ENCODE data around the gene C16orf74. TPM values are rescaled to one million over a fixed set of nuclear protein-coding genes. Genes with fewer than 3 reads are reported as not detected.

C16orf74 gene
- total and polyA plus RNA-seq, 2 donors (not counting 1 experiment from before 2014, with no cell fraction given), result 73.0 to 83.3 TPM

GRCh38 chr16:85683363-85683762, 67.5 kb downstream of the C16orf74 start:
- peaks cover 0 to under 1% of the 10 kb centered on the region in 2 experiments for H3K36me3 ChIP-seq (replicated peaks in 1 of 2; ENCODE audit: control extremely low read depth in 1 of 2, control insufficient read depth in 1 of 2, extremely low read depth in 1 of 2, insufficient read depth in 2 of 2, low read length in 1 of 2)
- no peaks in the 10 kb centered on the region for H4K20me1 ChIP-seq (ENCODE audit: control insufficient read depth, insufficient read depth, low read length, poor library complexity, severe bottlenecking)
- POLR2A ChIA-PET, result no interaction called here
- no peaks in the 10 kb centered on the region for H3K27me3 Mint-ChIP-seq
- no peak overlapping the region for H2AFZ ChIP-seq (ENCODE audit: insufficient read depth, low read depth, low read length, poor library complexity, severe bottlenecking)
- H3K27ac Mint-ChIP-seq, result no peak overlapping the region
- no peak for DNase-seq
- no peak overlapping the region for H3K4me2 ChIP-seq (replicated peaks; ENCODE audit: low read depth, low read length, poor library complexity, severe bottlenecking)
- H3K4me1 ChIP-seq (ENCODE audit: control insufficient read depth in 2 of 2, insufficient read depth in 2 of 2, low read length in 2 of 2), result peaks cover 22 to 35% of the 10 kb centered on the region in 2 donors
- peaks cover 37% of the 10 kb centered on the region for H3K4me1 Mint-ChIP-seq
- peaks cover 29% of the 10 kb centered on the region for H3K79me2 ChIP-seq (ENCODE audit: control insufficient read depth, insufficient read depth, low read length)
- no peak for TF ChIP-seq EZH2 (IDR thresholded peaks at IDR 0.05; ENCODE audit: borderline replicate concordance, insufficient read depth, low read depth, low read length, poor library complexity, severe bottlenecking)
- no peak for TF ChIP-seq CTCF (IDR thresholded peaks at IDR 0.05)
- H3K9me3 Mint-ChIP-seq (ENCODE audit: insufficient read depth), result no peaks in the 10 kb centered on the region
- CTCF ChIA-PET, result interaction anchor here (0.5 kb wide), 1 partner anchor 390 kb away, joined by 3 read pairs; no protein-coding TSS in a partner anchor
- no peak overlapping the region for H3K9ac ChIP-seq (ENCODE audit: low read length)
- H3K4me3 Mint-ChIP-seq, result no peak overlapping the region
- H3K9me3 ChIP-seq (ENCODE audit: control extremely low read depth in 1 of 3, control insufficient read depth in 2 of 3, insufficient read depth in 1 of 3, low read length in 2 of 3), result no peaks in the 10 kb centered on the region
- no peaks in the 10 kb centered on the region for H3K27me3 ChIP-seq (replicated peaks in 1 of 4; ENCODE audit: control extremely low read depth in 1 of 4, control insufficient read depth in 3 of 4, insufficient read depth in 4 of 4, low read length in 3 of 4)
- intact Hi-C loops (cut with micrococcal nuclease), result no loop called here
- no peak overlapping the region for H3K4me3 ChIP-seq (ENCODE audit: control extremely low read depth in 1 of 5, extremely low read depth in 1 of 5, insufficient read depth in 1 of 5, low read depth in 2 of 5, low read length in 4 of 5)
- H3K27ac ChIP-seq (ENCODE audit: low read length in 2 of 2), result no peak overlapping the region
- ATAC-seq (ENCODE audit: low read depth), result no peak

- no peaks in the 10 kb centered on the region for H3K27me3 Mint-ChIP-seq
- no peak overlapping the region for H3K4me2 ChIP-seq (replicated peaks; ENCODE audit: low read depth, low read length, poor library complexity, severe bottlenecking)
- ATAC-seq (ENCODE audit: low read depth), result no peak
- H4K20me1 ChIP-seq (ENCODE audit: control insufficient read depth, insufficient read depth, low read length, poor library complexity, severe bottlenecking), result no peaks in the 10 kb centered on the region
- DNase-seq, result no peak
- 98% methylated on average over 9 of the region's 9 CpGs for WGBS (ENCODE audit: insufficient coverage)
- H3K36me3 ChIP-seq (replicated peaks in 1 of 2; ENCODE audit: control extremely low read depth in 1 of 2, control insufficient read depth in 1 of 2, extremely low read depth in 1 of 2, insufficient read depth in 2 of 2, low read length in 1 of 2), result peaks cover 0 to 3% of the 10 kb centered on the region in 2 experiments
- peaks cover 33% of the 10 kb centered on the region for H3K4me1 Mint-ChIP-seq
- peaks cover 22% of the 10 kb centered on the region for H3K79me2 ChIP-seq (ENCODE audit: control insufficient read depth, insufficient read depth, low read length)
- no peak overlapping the region for H3K9ac ChIP-seq (ENCODE audit: low read length)
- H3K4me1 ChIP-seq (ENCODE audit: control insufficient read depth in 2 of 2, insufficient read depth in 2 of 2, low read length in 2 of 2), result peaks cover 17 to 29% of the 10 kb centered on the region in 2 donors
- H3K4me3 ChIP-seq (ENCODE audit: control extremely low read depth in 1 of 5, extremely low read depth in 1 of 5, insufficient read depth in 1 of 5, low read depth in 2 of 5, low read length in 4 of 5), result no peak overlapping the region
- ChIA-PET POLR2A (interaction anchor here (0.7 kb wide), 1 partner anchor 8 kb away, joined by 3 read pairs; no protein-coding TSS in a partner anchor), CTCF (interaction anchor here (0.9 to 9.6 kb wide), 3 partner anchors 24 to 77 kb away, joined by 3 to 57 read pairs (median 7); no protein-coding TSS in a partner anchor)
- no peaks in the 10 kb centered on the region for H3K9me3 Mint-ChIP-seq (ENCODE audit: insufficient read depth)
- intact Hi-C loops (cut with micrococcal nuclease), result no loop called here
- no peak overlapping the region for H2AFZ ChIP-seq (ENCODE audit: insufficient read depth, low read depth, low read length, poor library complexity, severe bottlenecking)
- no peak overlapping the region for H3K27ac Mint-ChIP-seq
- no peaks in the 10 kb centered on the region for H3K9me3 ChIP-seq (ENCODE audit: control extremely low read depth in 1 of 3, control insufficient read depth in 2 of 3, insufficient read depth in 1 of 3, low read length in 2 of 3)
- H3K27me3 ChIP-seq (replicated peaks in 1 of 4; ENCODE audit: control extremely low read depth in 1 of 4, control insufficient read depth in 3 of 4, insufficient read depth in 4 of 4, low read length in 3 of 4), result no peaks in the 10 kb centered on the region
- H3K27ac ChIP-seq (ENCODE audit: low read length in 2 of 2), result no peak overlapping the region
- TF ChIP-seq EZH2 (IDR thresholded peaks at IDR 0.05; ENCODE audit: borderline replicate concordance, insufficient read depth, low read depth, low read length, poor library complexity, severe bottlenecking), result no peak
- TF ChIP-seq CTCF (IDR thresholded peaks at IDR 0.05), result no peak
- no peak overlapping the region for H3K4me3 Mint-ChIP-seq
Measured at GRCh38 chr16:85682516-85682915, 68.4 kb downstream of the C16orf74 start.

Measured in B cell (primary cell).